ENCODE data around the gene PATZ1.

GRCh38 chr22:31363885-31364465, 17.8 kb upstream of the PATZ1 start:
- TF ChIP-seq CTCF (IDR thresholded peaks at IDR 0.05; ENCODE audit: low read depth, low read length): no peak
- TF ChIP-seq MAX (IDR thresholded peaks at IDR 0.05; ENCODE audit: low read depth, low read length): no peak
- no peak for TF ChIP-seq POLR2A (IDR thresholded peaks at IDR 0.05; ENCODE audit: extremely low read depth, insufficient read length)
